MCF 10A (cell line): ENCODE measurements around the gene SUCLG2. TPM values are rescaled to one million over a fixed set of nuclear protein-coding genes. Genes with fewer than 3 reads are reported as not detected.
A peak's percentile ranks its signal among the peaks of the same experiment; 100 is the strongest.
"Not testable (repeated sequence)": the region's sequence is repeated elsewhere in the genome, so short reads cannot be mapped to it uniquely, and the experiment has no call there.

Experiments used
- BruUV-seq: library from RNA; stranded (reverse); fragments of 400-500 nt; replicated peaks from 2 replicates; lab custom pipeline; 2021; lab: Mats Ljungman, UMichigan
- CTCF ChIA-PET: fragments of 300-600 bp; sonication (Branson Sonifier 250); formaldehyde crosslinking; extraction: SDS; loops from one replicate; lab custom pipeline; 2021; ENCODE audit warnings: antibody characterized with exemption, inconsistent platforms; lab: Yijun Ruan, JAX
- POLR2A ChIA-PET: fragments of 300-600, 350-650 bp; sonication (Branson Sonifier 250); formaldehyde crosslinking; extraction: SDS; loops from one replicate; lab custom pipeline; 2020; ENCODE audit warnings: antibody characterized with exemption, inconsistent platforms; lab: Yijun Ruan, JAX
- DNase-seq: peaks from one replicate; pipeline ENCODE4 v3.0.0-alpha.2; 2018; ENCODE audit not compliant: unreplicated experiment
- H3K27ac Mint-ChIP-seq: one replicate; pipeline ENCODE4 v1.8.0; 2022; ENCODE audit warnings: mild to moderate bottlenecking, low read depth, mixed read lengths; ENCODE audit not compliant: unreplicated experiment
- H3K27me3 Mint-ChIP-seq: one replicate; pipeline ENCODE4 v1.8.0; 2022; ENCODE audit warnings: mixed read lengths; ENCODE audit not compliant: insufficient read depth, unreplicated experiment
- H3K36me3 Mint-ChIP-seq: one replicate; pipeline ENCODE4 v1.8.0; 2022; ENCODE audit warnings: mild to moderate bottlenecking, moderate library complexity, mixed read lengths; ENCODE audit not compliant: insufficient read depth, unreplicated experiment
- H3K4me1 Mint-ChIP-seq: one replicate; pipeline ENCODE4 v1.8.0; 2022; ENCODE audit warnings: mixed read lengths; ENCODE audit not compliant: insufficient read depth, unreplicated experiment
- H3K4me3 Mint-ChIP-seq: one replicate; pipeline ENCODE4 v1.8.0; 2022; ENCODE audit warnings: mild to moderate bottlenecking, moderate library complexity, mixed read lengths; ENCODE audit not compliant: unreplicated experiment
- H3K9me3 Mint-ChIP-seq: one replicate; pipeline ENCODE4 v1.8.0; 2022; ENCODE audit warnings: mixed read lengths; ENCODE audit not compliant: unreplicated experiment
- CTCF ChIP-seq: fragments of 200-600 bp; IDR thresholded peaks from one replicate; pipeline ENCODE4 v1.8.0; 2022; ENCODE audit warnings: antibody characterized with exemption, mild to moderate bottlenecking; ENCODE audit not compliant: unreplicated experiment
- intact Hi-C: fragments of 100-400 bp; cut with micrococcal nuclease; formaldehyde crosslinking; loops from 2 replicates; pipeline ENCODE4 v1.14.1; 2022
- total RNA-seq: library from RNA; stranded (reverse); gene quantifications from 2 replicates; pipeline ENCODE4 v1.2.3, GENCODE V29; 2022

Gene SUCLG2
- total RNA-seq, 1 experiment from 2014 or later = 55.6 TPM

GRCh38 chr3:67551361-67552016, 102.9 kb downstream of the SUCLG2 start:
- Mint-ChIP-seq H3K27me3 (no peaks in the 10 kb centered on the region), H3K36me3 (peaks cover 24% of the 10 kb centered on the region), H3K4me1 (no peaks in the 10 kb centered on the region), H3K27ac (no peak overlapping the region), H3K4me3 (no peak overlapping the region), H3K9me3 (no peaks in the 10 kb centered on the region)
- no peak for DNase-seq
- CTCF ChIA-PET = interaction anchor here (0.6 to 0.9 kb wide), 2 partner anchors 98 to 360 kb away, joined by 3 read pairs; no protein-coding TSS in a partner anchor
- no peak for TF ChIP-seq CTCF
- BruUV-seq = no TSS peak
- POLR2A ChIA-PET = interaction anchor here (0.7 kb wide), 1 partner anchor 168 kb away, joined by 3 read pairs; no protein-coding TSS in a partner anchor
- intact Hi-C loops = no loop called here

GRCh38 chr3:67550541-67550940, 103.9 kb downstream of the SUCLG2 start:
- no peak overlapping the region for H3K4me3 Mint-ChIP-seq
- TF ChIP-seq CTCF = no peak
- POLR2A ChIA-PET = no interaction called here
- H3K4me1 Mint-ChIP-seq = no peaks in the 10 kb centered on the region
- H3K36me3 Mint-ChIP-seq = peaks cover 19% of the 10 kb centered on the region
- H3K27ac Mint-ChIP-seq = no peak overlapping the region
- BruUV-seq = no TSS peak
- H3K27me3 Mint-ChIP-seq = no peaks in the 10 kb centered on the region
- DNase-seq = no peak
- no peaks in the 10 kb centered on the region for H3K9me3 Mint-ChIP-seq
- intact Hi-C loops = no loop called here
- CTCF ChIA-PET = no interaction called here

GRCh38 chr3:67542502-67543250, 111.7 kb downstream of the SUCLG2 start:
- intact Hi-C loops, H3K27ac Mint-ChIP-seq, H3K36me3 Mint-ChIP-seq, POLR2A ChIA-PET, BruUV-seq, H3K4me3 Mint-ChIP-seq, CTCF ChIA-PET, DNase-seq, H3K4me1 Mint-ChIP-seq, H3K9me3 Mint-ChIP-seq, H3K27me3 Mint-ChIP-seq: not testable (repeated sequence)

GRCh38 chr3:67540198-67540894, 114.1 kb downstream of the SUCLG2 start:
- no peak for TF ChIP-seq CTCF
- Mint-ChIP-seq H3K27me3 (no peaks in the 10 kb centered on the region), H3K4me1 (no peaks in the 10 kb centered on the region), H3K4me3 (no peak overlapping the region), H3K27ac (peak overlapping the region; percentile 62), H3K36me3 (peaks cover 6% of the 10 kb centered on the region), H3K9me3 (peaks cover 7% of the 10 kb centered on the region)
- intact Hi-C loops = no loop called here
- ChIA-PET POLR2A (no interaction called here), CTCF (interaction anchor here (0.6 kb wide), 1 partner anchor 207 kb away, joined by 3 read pairs; no protein-coding TSS in a partner anchor)
- BruUV-seq = no TSS peak
- DNase-seq = no peak

GRCh38 chr3:67537203-67537602, 117.2 kb downstream of the SUCLG2 start:
- CTCF ChIA-PET, intact Hi-C loops, H3K4me1 Mint-ChIP-seq, H3K27me3 Mint-ChIP-seq, H3K9me3 Mint-ChIP-seq, POLR2A ChIA-PET, H3K27ac Mint-ChIP-seq, BruUV-seq, H3K4me3 Mint-ChIP-seq, DNase-seq: not testable (repeated sequence)
- H3K36me3 Mint-ChIP-seq = peaks cover 12% of the 10 kb centered on the region
